Activated CD4-positive, alpha-beta T cell treated with anti-CD3 and anti-CD28 coated beads, Interleukin-2, amount 10 ng/mL, durations not matched to agents 24 days and 14 days (primary cell): ENCODE measurements around the gene CD79B. TPM values are rescaled to one million over a fixed set of nuclear protein-coding genes. Genes with fewer than 3 reads are reported as not detected.

ENCODE experiments used
- DNase-seq: peaks from one replicate; pipeline ENCODE4 v3.0.0; 2022
- H3K27ac Mint-ChIP-seq: one replicate; pipeline ENCODE4 v1.8.0; 2022; ENCODE audit warnings: mild to moderate bottlenecking, mixed read lengths
- H3K27me3 Mint-ChIP-seq: one replicate; pipeline ENCODE4 v1.8.0; 2022; ENCODE audit warnings: mixed read lengths
- H3K36me3 Mint-ChIP-seq: one replicate; pipeline ENCODE4 v1.8.0; 2022; ENCODE audit warnings: low read depth, mild to moderate bottlenecking, mixed read lengths
- H3K4me1 Mint-ChIP-seq: one replicate; pipeline ENCODE4 v1.8.0; 2021; ENCODE audit warnings: mixed read lengths
- H3K4me3 Mint-ChIP-seq: one replicate; pipeline ENCODE4 v1.8.0; 2022; ENCODE audit warnings: mild to moderate bottlenecking, moderate library complexity, mixed read lengths
- H3K9me3 Mint-ChIP-seq: one replicate; pipeline ENCODE4 v1.8.0; 2021; ENCODE audit warnings: mixed read lengths
- intact Hi-C: fragments of 100-400 bp; cut with micrococcal nuclease; formaldehyde crosslinking; loops from one replicate; pipeline ENCODE4 v1.15.1; 2023
- total RNA-seq: library from RNA; stranded (reverse); gene quantifications from 2 replicates; pipeline ENCODE4 v1.2.3, GENCODE V29; 2022

The CD79B gene
- total RNA-seq, result 24.4 and 29.2 TPM in 2 replicates

GRCh38 chr17:63931981-63932561 lies at the start of gene CD79B:
TSS of gene CD79B (minus strand) at chr17:63932331. CDS start at chr17:63932261, 70 bp downstream.
- Mint-ChIP-seq H3K4me3 (peak within 1 kb of the TSS; percentile 98), H3K4me1 (peaks cover 18% of the 10 kb centered on the region), H3K27ac (peak within 1 kb of the TSS; percentile 95), H3K36me3 (peaks cover 7% of the 10 kb centered on the region), H3K9me3 (no peaks in the 10 kb centered on the region), H3K27me3 (peaks cover 5% of the 10 kb centered on the region)
- DNase-seq, result peak; percentile 81
- intact Hi-C loops, result loop anchor here (1.0 to 5.0 kb wide), 2 partner anchors 14 to 55 kb away; no protein-coding TSS in a partner anchor

DNA sequence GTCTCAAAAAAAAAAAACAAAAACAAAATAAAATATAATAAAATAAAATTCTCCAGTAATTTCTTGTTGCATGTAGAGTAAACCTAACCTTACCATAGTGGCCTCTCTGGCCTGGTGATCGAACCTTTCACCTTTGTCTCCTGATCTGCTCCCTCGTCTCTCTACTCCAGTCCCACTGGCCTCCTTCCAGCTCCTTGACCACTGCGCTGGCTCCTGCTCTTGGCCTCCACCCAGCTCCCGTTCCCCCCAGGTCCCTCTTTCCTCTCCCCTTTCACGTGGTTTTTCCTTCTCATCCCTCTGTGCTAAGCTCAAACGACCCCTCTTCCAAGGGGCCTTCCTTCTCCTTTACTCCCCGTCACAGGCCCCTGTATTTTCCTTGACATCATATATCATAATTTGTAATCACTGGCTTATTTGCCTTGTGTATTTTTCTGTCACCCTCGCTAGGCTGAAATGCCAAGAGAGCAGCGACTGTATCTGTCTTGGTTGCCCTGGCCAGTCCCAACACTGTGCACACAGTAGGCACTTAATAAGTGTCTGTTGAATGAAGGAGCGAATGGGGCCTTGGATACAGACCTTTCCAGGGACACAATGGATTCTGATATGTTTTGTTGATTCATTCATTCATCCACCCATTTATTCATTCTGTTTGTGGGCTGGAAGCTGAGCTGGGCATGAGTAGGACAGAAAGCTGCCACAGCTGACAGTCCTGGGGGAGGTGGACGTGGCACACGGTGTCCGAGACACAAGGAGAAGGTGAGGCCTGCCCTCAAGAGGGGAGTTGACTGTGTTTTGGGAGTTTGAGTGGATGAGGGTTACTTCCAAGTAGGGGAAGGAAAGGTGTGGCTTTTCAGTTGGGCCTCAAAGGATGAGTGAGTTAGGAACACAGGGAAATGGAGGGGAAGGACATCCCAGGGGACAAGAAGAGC lies 46.4 kb upstream of the CD79B start:
- peaks cover 6% of the 10 kb centered on the region for H3K36me3 Mint-ChIP-seq
- H3K4me3 Mint-ChIP-seq, result no peak overlapping the region
- intact Hi-C loops, result no loop called here
- peaks cover 16% of the 10 kb centered on the region for H3K27me3 Mint-ChIP-seq
- no peak for DNase-seq
- H3K4me1 Mint-ChIP-seq, result peaks cover 12% of the 10 kb centered on the region
- H3K27ac Mint-ChIP-seq, result no peak overlapping the region
- peaks cover 11% of the 10 kb centered on the region for H3K9me3 Mint-ChIP-seq

DNA sequence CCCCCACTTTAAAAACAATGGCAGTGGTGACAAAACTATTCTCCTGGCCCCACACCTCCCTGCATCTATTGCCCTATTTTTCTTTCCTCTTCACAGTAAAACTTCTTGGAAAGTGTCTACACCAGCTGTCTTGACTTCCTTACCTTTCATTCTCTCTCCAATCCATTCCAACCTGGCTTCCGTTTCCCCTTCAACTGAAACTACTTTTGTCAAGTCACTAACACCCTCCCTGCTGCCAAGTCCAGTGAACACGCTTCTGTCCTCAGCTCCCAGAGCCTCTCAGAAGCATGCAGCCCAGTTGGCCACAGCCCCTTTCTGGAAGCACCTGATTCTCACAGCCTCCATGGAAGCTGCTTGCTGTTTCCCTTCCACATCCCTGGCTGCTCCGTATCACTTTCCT lies 44.6 kb upstream of the CD79B start:
- peaks cover 13% of the 10 kb centered on the region for H3K27me3 Mint-ChIP-seq
- peaks cover 12% of the 10 kb centered on the region for H3K4me1 Mint-ChIP-seq
- intact Hi-C loops, result no loop called here
- peaks cover under 1% of the 10 kb centered on the region for H3K9me3 Mint-ChIP-seq
- no peak overlapping the region for H3K4me3 Mint-ChIP-seq
- no peaks in the 10 kb centered on the region for H3K36me3 Mint-ChIP-seq
- no peak for DNase-seq
- H3K27ac Mint-ChIP-seq, result no peak overlapping the region

GRCh38 chr17:63975541-63976092 lies 43.5 kb upstream of the CD79B start:
- Mint-ChIP-seq H3K9me3 (no peaks in the 10 kb centered on the region), H3K27ac (no peak overlapping the region), H3K27me3 (peaks cover 13% of the 10 kb centered on the region), H3K36me3 (no peaks in the 10 kb centered on the region), H3K4me1 (peaks cover 12% of the 10 kb centered on the region), H3K4me3 (no peak overlapping the region)
- DNase-seq, result no peak
- intact Hi-C loops, result no loop called here

DNA sequence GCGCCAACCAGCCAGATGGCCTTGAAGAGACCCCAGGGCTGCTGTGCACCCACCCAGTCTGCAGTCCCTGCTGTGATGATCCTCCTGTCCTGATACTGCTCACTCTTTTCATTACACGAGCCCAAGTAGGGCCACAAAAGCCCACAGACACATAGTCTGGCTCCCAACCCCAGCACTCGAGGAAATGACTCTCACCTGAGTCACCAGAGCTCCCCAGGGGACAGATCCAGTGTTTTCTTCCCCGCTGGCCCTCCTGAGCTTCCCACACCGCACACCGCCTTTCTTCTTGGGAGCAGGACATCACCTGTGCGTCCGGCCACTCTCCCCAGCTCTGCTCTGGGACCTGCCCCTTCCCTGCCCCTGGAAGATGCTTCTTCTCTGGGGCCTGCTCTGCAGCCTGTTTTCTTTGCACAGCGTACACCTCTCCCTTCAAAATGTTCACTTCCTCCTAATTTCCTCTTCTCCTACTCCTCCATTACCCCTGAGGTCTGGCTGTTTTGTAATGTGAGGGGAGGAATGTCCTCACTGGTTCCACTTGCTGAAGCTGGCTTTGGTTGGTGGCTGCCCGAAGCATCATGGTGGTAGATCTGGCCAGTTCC lies 42.6 kb upstream of the CD79B start:
- no peak for DNase-seq
- intact Hi-C loops, result no loop called here
- peaks cover 12% of the 10 kb centered on the region for H3K4me1 Mint-ChIP-seq
- no peak overlapping the region for H3K27ac Mint-ChIP-seq
- H3K9me3 Mint-ChIP-seq, result no peaks in the 10 kb centered on the region
- no peak overlapping the region for H3K4me3 Mint-ChIP-seq
- peaks cover 15% of the 10 kb centered on the region for H3K27me3 Mint-ChIP-seq
- no peaks in the 10 kb centered on the region for H3K36me3 Mint-ChIP-seq

DNA sequence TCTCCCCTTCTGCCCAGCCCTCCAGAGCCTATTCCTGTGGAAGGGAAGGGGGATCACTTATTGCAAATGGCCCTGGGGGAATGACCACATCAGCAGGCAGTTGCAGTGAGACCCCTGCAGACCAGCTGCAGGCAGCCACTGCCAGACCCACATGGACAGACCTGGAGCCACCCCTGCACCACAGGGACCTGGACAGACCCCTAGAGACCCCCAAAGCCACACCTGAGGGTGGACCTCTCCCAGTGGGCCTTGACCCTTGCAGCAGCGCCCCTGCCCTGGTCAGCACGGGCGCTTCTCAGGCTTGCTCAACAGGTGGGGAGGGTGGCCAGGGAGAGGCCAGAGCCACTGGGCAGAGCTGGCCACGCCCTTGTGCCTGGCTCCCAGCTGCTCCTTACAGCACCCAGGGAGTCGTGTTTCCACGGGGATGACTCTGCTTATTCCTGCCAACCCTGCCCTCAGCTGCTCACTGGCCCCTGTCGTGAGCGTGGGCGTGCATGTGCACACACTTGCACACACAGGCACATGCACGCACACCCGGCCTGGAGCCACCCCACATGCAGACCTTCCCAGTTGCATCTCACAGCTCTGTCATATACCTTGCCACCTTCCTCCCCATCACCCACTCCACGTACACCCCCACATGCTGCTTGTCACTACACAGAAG lies 41.9 kb upstream of the CD79B start:
- Mint-ChIP-seq H3K27me3 (peaks cover 15% of the 10 kb centered on the region), H3K9me3 (no peaks in the 10 kb centered on the region), H3K4me1 (peaks cover 12% of the 10 kb centered on the region), H3K36me3 (no peaks in the 10 kb centered on the region), H3K4me3 (no peak overlapping the region), H3K27ac (no peak overlapping the region)
- no peak for DNase-seq
- intact Hi-C loops, result no loop called here

GRCh38 chr17:63973247-63973646 lies 41.1 kb upstream of the CD79B start:
- DNase-seq, result no peak
- no peaks in the 10 kb centered on the region for H3K9me3 Mint-ChIP-seq
- H3K27me3 Mint-ChIP-seq, result peaks cover 15% of the 10 kb centered on the region
- peaks cover 12% of the 10 kb centered on the region for H3K4me1 Mint-ChIP-seq
- no peak overlapping the region for H3K27ac Mint-ChIP-seq
- H3K4me3 Mint-ChIP-seq, result no peak overlapping the region
- intact Hi-C loops, result no loop called here
- H3K36me3 Mint-ChIP-seq, result no peaks in the 10 kb centered on the region

DNA sequence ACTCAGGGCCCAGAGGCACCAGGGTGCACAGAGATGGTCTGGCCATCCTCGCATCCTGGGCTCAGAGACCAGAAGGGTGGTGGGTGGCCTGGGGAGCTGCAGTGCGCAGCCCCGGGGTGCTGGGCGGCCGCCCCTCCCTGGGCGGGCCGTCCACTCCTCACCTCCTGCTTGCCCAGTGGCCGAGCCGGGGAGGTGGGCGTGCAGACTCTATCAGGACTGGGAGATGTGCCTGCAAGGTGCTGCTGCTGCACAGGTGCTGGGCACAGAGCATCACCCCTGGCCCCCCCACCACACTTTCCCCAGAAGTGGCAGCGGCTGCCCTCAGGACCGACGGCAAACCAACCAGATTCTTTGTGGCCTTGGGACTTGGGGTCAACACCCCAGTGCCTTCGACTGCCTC lies 40.7 kb upstream of the CD79B start, which contains the start of gene SCN4A:
SCN4A (minus strand) TSS at position 123 of the 400 bp plus-strand sequence; CDS start at position 46, 77 bp downstream.
- intact Hi-C loops, result no loop called here
- H3K4me1 Mint-ChIP-seq, result peaks cover 12% of the 10 kb centered on the region
- no peak for DNase-seq

GRCh38 chr17:63969278-63969677 lies 37.1 kb upstream of the CD79B start:
- Mint-ChIP-seq H3K36me3 (no peaks in the 10 kb centered on the region), H3K4me1 (peaks cover 10% of the 10 kb centered on the region), H3K9me3 (no peaks in the 10 kb centered on the region), H3K27me3 (peaks cover 2% of the 10 kb centered on the region), H3K4me3 (no peak overlapping the region), H3K27ac (no peak overlapping the region)
- DNase-seq, result no peak
- intact Hi-C loops, result no loop called here

More for the DNA sequence above, 40.7 kb upstream of the CD79B start, which contains the start of gene SCN4A:
- no peak within 1 kb of the TSS for H3K4me3 Mint-ChIP-seq
- H3K36me3 Mint-ChIP-seq, result no peaks in the 10 kb centered on the region
- peaks cover 15% of the 10 kb centered on the region for H3K27me3 Mint-ChIP-seq
- H3K9me3 Mint-ChIP-seq, result no peaks in the 10 kb centered on the region
- peak within 1 kb of the TSS; percentile 39 for H3K27ac Mint-ChIP-seq

DNA sequence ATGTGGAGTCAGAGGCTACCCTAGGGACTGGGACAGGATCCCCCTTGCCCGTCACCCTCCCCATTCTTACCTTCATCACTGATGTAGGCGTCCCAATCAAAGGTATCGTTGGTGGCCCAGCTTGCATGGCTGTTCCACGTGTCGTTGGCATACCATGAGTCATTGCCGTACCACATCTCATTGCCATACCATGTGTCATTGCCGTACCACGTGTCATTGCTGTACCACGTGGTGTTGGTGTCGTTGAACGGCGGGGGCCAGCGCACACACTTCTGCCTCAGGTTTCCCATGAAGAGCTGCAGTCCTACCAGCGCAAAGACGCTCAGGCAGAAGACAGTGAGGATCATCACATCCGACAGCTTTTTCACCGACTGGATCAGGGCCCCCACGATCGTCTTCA lies 35.8 kb upstream of the CD79B start:
- Mint-ChIP-seq H3K4me1 (peaks cover 9% of the 10 kb centered on the region), H3K36me3 (no peaks in the 10 kb centered on the region), H3K27ac (no peak overlapping the region), H3K4me3 (no peak overlapping the region), H3K9me3 (no peaks in the 10 kb centered on the region), H3K27me3 (peaks cover 3% of the 10 kb centered on the region)
- no peak for DNase-seq
- intact Hi-C loops, result no loop called here

GRCh38 chr17:63966646-63967264 lies 34.6 kb upstream of the CD79B start:
- intact Hi-C loops, result no loop called here
- H3K4me3 Mint-ChIP-seq, result no peak overlapping the region
- H3K36me3 Mint-ChIP-seq, result no peaks in the 10 kb centered on the region
- H3K27ac Mint-ChIP-seq, result no peak overlapping the region
- peaks cover 5% of the 10 kb centered on the region for H3K27me3 Mint-ChIP-seq
- peaks cover 9% of the 10 kb centered on the region for H3K4me1 Mint-ChIP-seq
- no peaks in the 10 kb centered on the region for H3K9me3 Mint-ChIP-seq
- DNase-seq, result peak; percentile 72

- peaks cover 12% of the 10 kb centered on the region for H3K4me1 Mint-ChIP-seq
- no peaks in the 10 kb centered on the region for H3K36me3 Mint-ChIP-seq
- H3K9me3 Mint-ChIP-seq, result no peaks in the 10 kb centered on the region
- no peak overlapping the region for H3K27ac Mint-ChIP-seq
- no peak overlapping the region for H3K4me3 Mint-ChIP-seq
- peaks cover 3% of the 10 kb centered on the region for H3K27me3 Mint-ChIP-seq
- DNase-seq, result no peak
- intact Hi-C loops, result no loop called here
Measured at GRCh38 chr17:63963123-63963522, 31.0 kb upstream of the CD79B start.

- peaks cover 11% of the 10 kb centered on the region for H3K4me1 Mint-ChIP-seq
- no peaks in the 10 kb centered on the region for H3K36me3 Mint-ChIP-seq
- no peak for DNase-seq
- peaks cover 3% of the 10 kb centered on the region for H3K27me3 Mint-ChIP-seq
- H3K9me3 Mint-ChIP-seq, result no peaks in the 10 kb centered on the region
- intact Hi-C loops, result no loop called here
- H3K27ac Mint-ChIP-seq, result no peak overlapping the region
- no peak overlapping the region for H3K4me3 Mint-ChIP-seq
Measured at GRCh38 chr17:63962298-63962744, 30.2 kb upstream of the CD79B start.
